Dedifferentiated amniotic fluid mesenchymal stem cell (primary cell): ENCODE data around the gene GNB5.
"Not testable (repeated sequence)": the region's sequence is repeated elsewhere in the genome, so short reads cannot be mapped to it uniquely, and the experiment has no call there.

Experiments used
- DNase-seq: peaks from one replicate; pipeline ENCODE4 v3.0.0-alpha.2; 2016; ENCODE audit errors: extremely low spot score

The GNB5 gene

GRCh38 chr15:52094811-52095584 lies 96.2 kb downstream of the GNB5 start:
- DNase-seq: no peak

GRCh38 chr15:52093539-52094510 lies 97.4 kb downstream of the GNB5 start:
- peak; percentile 80 for DNase-seq

DNA sequence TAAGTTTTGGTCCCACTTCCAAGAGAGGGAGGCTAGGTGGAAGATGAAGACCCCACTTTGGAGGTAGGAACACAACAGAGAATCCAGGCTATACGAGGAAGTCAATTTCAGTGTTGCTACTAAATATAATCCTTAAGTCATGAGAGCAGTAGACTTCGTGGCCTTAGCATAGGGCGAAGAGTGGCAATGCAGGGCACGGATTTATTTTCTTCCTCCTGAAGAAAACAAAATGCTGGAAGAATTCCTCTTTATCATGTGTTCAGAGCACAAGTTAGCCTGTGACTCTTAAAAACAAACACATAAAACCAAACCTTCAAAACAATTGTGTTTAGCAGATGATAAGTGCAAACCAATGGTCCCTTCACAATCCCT lies 98.0 kb downstream of the GNB5 start:
- no peak for DNase-seq

DNA sequence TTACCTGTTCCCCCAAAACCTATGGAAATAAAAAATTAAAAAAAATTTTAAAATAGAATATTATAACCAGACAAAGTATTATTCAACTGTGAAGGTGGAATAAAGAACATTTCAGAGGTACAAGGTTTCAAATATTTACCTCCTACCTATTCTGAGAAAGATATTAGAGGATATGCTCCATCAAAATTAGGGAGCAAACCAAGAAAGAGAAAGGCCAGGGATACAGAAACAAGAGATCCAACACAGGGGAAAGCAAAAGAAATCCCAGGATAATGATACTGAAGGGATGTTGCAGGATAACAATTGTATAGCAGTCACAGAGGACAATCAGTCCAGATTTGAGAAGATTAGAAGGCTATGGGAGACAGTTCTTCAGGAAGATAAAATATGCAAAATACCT lies 101.0 kb downstream of the GNB5 start:
- DNase-seq: no peak

- DNase-seq: no peak
Measured at GRCh38 chr15:52086011-52086786, 105.0 kb downstream of the GNB5 start.

- no peak for DNase-seq
Measured at GRCh38 chr15:52085299-52085698, 105.9 kb downstream of the GNB5 start.

GRCh38 chr15:52083603-52084002 lies 107.6 kb downstream of the GNB5 start:
- DNase-seq: no peak

- not testable (repeated sequence) for DNase-seq
Measured at GRCh38 chr15:52083037-52083359, 108.2 kb downstream of the GNB5 start.

- no peak for DNase-seq
Measured at GRCh38 chr15:52082197-52083036, 108.8 kb downstream of the GNB5 start.

GRCh38 chr15:52080706-52081392 lies 110.3 kb downstream of the GNB5 start:
- no peak for DNase-seq

- DNase-seq: no peak
Measured at GRCh38 chr15:52080031-52080430, 111.2 kb downstream of the GNB5 start.

- no peak for DNase-seq
Measured at GRCh38 chr15:52078876-52079700, 112.1 kb downstream of the GNB5 start.

- DNase-seq: no peak
Measured at GRCh38 chr15:52078197-52078875, 112.9 kb downstream of the GNB5 start.

- peak; percentile 47 for DNase-seq
Measured at GRCh38 chr15:52076889-52077781, 114.1 kb downstream of the GNB5 start.

- no peak for DNase-seq
Measured at GRCh38 chr15:52071570-52071969, 119.6 kb downstream of the GNB5 start.

DNA sequence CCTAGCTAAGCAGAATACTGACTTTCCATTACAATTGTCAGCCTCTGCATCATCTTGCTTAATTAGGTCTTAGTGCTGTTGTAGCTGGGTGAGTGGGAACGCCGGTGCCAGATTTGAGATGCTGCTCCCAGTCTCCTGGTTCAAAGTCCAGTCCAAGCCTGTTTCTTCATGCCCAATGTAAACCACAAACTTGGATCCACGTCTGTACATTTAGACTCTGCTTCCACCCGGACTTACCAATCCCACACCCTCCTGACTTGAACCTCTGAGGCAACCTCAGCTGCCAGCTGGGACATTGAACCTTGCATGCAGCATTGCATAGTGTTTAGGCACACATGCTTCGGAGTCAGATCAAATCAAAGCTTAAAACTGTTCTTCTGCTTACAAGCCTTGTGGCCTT lies 121.6 kb downstream of the GNB5 start:
- DNase-seq: no peak

- DNase-seq: no peak
Measured at GRCh38 chr15:52068004-52068615, 123.1 kb downstream of the GNB5 start.

DNA sequence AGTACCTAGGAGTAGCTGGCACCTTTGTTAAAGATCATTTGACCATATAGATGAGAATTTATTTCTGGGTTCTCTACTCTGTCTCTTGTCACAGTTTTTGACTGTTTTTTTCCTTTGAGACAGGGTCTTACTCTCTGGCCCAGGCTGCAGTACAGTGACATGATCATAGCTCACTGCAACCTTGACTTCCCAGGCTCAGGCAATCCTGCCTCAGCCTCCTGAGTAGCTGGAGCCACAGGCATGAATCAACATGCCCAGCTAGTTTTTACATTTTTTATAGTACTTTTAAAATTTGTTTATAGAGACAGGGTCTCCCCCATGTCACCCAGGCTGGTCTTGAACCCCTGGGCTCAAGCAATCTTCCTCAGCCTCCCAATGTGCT lies 123.7 kb downstream of the GNB5 start:
- no peak for DNase-seq
